ENCODE results near the gene SLC25A38.
"Not testable (repeated sequence)": the region's sequence is repeated elsewhere in the genome, so short reads cannot be mapped to it uniquely, and the experiment has no call there.

The SLC25A38 gene

DNA sequence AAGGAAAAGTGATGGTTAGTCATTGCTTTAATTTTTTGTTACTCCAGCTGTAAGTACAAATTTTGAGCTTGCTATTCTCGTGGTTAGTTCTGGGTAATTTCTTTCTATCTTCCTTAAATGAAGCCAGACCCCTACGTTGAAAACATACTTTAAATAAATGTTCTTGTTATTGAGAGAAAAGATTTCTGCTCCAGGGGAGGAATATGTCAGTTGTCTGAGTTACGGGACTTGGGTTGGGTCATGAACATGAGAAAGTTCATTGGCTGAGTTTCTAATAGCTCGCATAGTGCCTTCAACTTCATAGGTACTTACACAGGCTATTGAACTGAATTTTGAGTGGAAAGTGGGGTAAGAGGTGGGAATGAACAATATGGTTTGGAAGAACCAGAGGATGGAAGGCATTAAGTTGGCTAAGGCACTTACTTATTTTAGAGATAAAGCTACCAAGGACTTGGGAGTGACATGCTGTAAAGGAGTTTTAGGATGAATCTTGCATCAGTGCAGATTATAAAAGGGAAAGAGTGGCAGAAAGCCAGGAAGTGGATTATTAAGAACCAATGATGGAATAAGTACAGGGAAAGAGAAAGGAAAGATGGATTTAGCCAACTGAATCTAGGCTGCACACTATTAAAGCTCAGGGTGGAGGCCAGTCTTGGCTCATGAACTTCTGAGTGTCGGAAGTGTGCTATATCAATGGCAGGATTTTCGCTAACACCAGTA lies 24.8 kb downstream of the SLC25A38 start:
- DNase-seq (ENCODE audit: low read depth), result no peak

GRCh38 chr3:39408493-39409372 lies 25.6 kb downstream of the SLC25A38 start:
- DNase-seq (ENCODE audit: low read depth), result no peak

DNA sequence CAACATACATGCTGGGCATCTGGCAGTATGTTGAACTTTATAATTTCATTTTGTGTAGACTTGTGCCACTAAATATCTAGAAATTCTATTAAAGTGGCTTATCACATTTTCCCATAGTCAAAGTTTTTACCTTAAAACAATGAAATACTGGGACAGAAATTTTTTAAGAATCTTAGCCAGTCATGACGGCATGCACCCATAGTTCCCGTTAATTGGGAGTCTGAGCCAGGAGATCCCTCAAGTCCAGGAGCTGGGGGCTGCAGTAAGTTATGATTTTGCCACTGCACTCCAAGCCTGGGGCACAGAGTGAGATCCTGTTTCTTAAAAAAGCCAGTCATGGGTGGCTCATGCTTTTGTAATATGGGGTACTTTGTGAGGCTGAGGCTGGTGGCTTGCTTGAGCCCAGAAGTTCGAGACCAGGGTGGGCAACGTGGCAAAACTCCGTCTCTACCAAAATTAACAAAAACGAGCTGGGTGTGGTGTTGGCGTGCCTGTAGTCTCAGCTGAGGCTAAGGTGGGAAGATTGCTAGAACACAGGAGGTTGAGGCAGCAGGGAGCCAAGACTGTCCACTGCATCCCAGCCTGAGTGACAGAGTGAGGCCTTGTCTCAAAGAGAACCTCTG lies 26.5 kb downstream of the SLC25A38 start:
- DNase-seq (ENCODE audit: low read depth), result no peak

- DNase-seq (ENCODE audit: low read depth), result no peak
Measured at GRCh38 chr3:39410893-39411292, 27.7 kb downstream of the SLC25A38 start.

- no peak for DNase-seq (ENCODE audit: low read depth)
Measured at GRCh38 chr3:39412668-39413260, 29.6 kb downstream of the SLC25A38 start.

DNA sequence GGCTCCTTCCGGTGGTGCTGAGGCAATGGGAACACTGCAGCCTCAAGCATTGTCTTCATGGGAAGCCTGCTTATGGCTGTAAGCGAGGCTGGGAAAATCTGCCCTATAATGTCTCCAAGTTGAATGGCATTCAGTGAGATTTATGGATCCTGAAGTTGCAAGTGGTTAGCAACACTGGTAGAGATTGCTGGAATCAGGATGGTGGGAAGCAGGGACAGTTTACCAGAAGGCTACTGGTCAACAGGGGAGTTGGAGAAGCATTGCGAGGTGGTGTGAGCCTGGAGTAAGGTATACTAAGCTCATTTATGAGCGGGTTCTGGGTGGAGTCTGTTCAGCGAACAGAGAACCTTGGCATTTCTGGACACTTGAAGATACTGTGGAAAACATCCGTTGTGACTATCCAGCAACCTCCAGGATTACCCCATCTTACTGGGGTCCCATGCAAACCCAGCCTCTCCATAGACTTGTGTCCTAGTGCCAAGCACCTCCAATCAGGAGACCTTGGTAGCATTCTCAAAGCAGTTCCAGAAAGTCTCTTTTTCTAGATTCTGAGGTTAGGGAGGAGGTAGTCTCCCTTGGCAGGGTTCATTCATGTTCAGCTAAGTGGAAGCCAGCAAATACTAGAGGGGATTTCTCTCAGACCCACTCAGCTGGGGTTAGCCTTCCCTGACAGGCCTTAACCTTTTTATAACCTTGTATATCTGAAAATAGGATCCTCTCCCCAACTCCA lies 30.7 kb downstream of the SLC25A38 start:
- no peak for DNase-seq (ENCODE audit: low read depth)

GRCh38 chr3:39414421-39414907 lies 31.3 kb downstream of the SLC25A38 start:
- DNase-seq (ENCODE audit: low read depth), result no peak

GRCh38 chr3:39415302-39415701 lies 32.1 kb downstream of the SLC25A38 start:
- DNase-seq (ENCODE audit: low read depth), result not testable (repeated sequence)

GRCh38 chr3:39415983-39416382 lies 32.8 kb downstream of the SLC25A38 start:
- DNase-seq (ENCODE audit: low read depth), result no peak

DNA sequence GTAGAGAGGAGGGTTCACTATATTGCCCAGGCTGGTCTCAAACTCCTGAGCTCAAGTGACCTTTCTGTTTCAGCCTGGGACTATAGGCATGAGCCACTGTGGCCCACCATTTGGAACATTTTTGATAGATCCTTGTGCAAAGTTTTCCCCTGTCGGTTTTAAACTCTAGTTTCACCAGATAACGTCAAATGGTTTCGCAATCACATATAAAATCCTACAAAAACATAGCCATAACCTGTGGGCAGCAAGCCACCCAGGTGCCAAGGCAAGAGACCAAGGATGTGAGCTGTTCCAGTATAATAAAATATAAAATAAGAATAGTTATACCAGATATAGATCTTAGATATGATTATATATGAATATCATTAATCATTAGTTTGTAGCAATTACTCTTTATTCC lies 33.8 kb downstream of the SLC25A38 start:
- not testable (repeated sequence) for DNase-seq (ENCODE audit: low read depth)

DNA sequence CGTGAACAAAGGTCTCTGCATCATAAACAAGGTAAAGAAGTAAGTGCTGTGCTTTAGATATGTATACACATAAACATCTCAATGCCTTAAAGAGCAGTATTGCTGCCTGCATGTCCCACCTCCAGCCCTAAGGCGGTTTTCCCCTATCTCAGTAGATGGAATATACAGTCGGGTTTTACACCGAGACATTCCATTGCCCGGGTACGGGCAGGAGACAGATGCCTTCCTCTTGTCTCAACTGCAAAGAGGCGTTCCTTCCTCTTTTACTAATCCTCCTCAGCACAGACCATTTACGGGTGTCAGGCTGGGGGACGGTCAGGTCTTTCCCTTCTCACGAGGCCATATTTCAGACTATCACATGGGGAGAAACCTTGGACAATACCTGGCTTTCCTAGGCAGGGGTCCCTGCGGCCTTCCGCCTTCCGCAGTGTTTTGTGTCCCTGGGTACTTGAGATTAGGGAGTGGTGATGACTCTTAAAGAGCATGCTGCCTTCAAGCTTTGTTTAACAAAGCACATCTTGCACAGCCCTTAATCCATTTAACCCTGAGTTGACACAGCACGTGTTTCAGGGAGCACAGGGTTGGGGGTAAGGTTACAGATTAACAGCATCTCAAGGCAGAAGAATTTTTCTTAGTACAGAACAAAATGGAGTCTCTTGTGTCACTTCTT lies 35.5 kb downstream of the SLC25A38 start:
- DNase-seq (ENCODE audit: low read depth), result not testable (repeated sequence)

DNA sequence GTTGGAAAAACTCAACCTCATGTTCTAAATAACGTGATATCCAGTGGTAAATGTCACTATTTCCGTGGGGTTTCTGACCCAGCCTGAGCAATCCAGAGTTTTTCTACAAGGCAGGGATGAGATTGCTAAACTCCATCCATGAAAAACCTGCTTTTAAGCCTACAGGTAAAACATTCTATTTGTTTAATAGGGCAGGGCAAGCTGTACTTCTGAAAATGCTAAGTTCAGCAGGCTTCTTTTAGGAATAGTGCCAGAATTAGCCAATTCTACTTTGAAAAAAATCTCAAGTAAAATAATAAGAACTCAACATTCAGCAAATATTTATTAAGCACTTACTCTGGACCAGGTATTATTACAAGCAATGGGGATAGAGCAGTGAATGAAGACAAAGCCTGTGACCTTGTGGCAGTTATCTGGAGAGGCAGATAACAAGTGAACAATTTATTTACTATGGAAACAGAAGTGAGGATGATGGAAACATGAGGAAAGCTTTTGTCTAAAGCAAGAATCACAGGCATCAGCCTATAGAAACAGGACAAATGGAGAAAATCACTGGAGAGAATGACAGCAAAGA lies 36.7 kb downstream of the SLC25A38 start:
- no peak for DNase-seq (ENCODE audit: low read depth)

DNA sequence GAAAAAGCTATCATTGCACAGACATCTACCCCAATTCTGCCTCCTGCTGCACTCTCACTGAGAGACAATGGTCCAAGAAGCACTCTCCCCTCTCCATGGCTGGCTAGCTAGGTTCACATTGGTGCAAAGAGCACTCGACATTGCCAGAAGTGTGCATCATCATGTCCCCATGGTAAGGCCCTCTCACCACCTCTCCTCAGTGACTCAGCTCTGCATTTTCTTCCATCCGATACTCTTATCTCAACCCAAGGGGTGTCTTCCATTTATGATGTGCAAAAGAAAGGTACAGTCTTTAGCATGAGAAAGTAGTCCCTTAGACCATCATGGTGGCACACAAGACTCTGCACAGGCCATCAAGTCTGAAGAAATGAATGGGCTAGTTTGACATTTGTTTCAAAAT lies 37.4 kb downstream of the SLC25A38 start:
- no peak for DNase-seq (ENCODE audit: low read depth)

GRCh38 chr3:39423436-39423970 lies 40.3 kb downstream of the SLC25A38 start:
- no peak for DNase-seq (ENCODE audit: low read depth)

DNA sequence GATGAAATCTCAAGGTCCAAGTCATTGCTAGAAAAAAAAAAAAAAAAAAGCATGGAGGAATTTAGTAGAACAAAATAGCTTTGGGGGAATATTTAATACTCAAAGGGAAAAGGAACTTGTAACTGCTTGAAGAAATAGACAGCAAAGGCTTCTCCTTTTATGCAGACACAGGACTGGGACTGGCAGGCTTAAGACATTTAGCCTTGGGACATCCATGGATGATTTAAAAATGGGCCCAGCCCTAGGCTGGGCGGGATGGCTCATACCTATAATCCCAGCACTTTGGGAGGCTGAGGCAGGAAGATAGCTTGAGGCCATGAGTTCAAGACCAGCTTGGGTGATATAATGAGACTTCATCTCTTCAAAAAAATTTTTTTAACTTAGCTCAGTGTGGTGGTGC lies 43.1 kb downstream of the SLC25A38 start:
- DNase-seq (ENCODE audit: low read depth), result no peak

- no peak for DNase-seq (ENCODE audit: low read depth)
Measured at GRCh38 chr3:39427506-39427905, 44.3 kb downstream of the SLC25A38 start.

GRCh38 chr3:39428745-39429201 lies 45.6 kb downstream of the SLC25A38 start:
- no peak for DNase-seq (ENCODE audit: low read depth)

DNA sequence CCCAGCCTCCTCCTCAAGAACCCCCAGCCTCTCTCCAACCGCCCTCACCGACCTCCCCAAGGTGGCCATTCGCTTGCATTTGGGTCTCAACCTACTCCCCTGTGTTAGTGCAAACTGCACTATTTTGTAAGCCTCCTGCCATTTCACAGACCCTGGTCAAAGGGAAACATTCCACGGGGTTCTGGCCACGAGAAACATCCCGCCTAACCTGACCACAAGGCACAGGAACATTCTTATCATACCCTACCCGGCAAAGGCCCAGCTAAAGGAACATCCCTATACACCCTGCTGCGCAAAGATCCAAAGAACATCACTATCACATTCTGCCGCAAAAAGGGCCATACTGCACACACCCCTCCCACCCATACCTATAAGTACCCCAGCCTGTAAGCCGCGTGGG lies 46.3 kb downstream of the SLC25A38 start:
- no peak for DNase-seq (ENCODE audit: low read depth)

GRCh38 chr3:39432342-39432741 lies 49.2 kb downstream of the SLC25A38 start:
- DNase-seq (ENCODE audit: low read depth), result no peak

GRCh38 chr3:39433642-39434041 lies 50.5 kb downstream of the SLC25A38 start:
- no peak for DNase-seq (ENCODE audit: low read depth)
